ENCODE results near the gene MAGI3.

MAGI3 gene

GRCh38 chr1:113657126-113657525 lies 266.8 kb downstream of the MAGI3 start:
- Histone ChIP-seq H3K4me3 (ENCODE audit: low read length) (no peak overlapping the region), H4K8ac (ENCODE audit: low read depth, low read length) (no peak overlapping the region), H3K56ac (ENCODE audit: low read length) (no peak overlapping the region), H2BK120ac (ENCODE audit: low read depth, low read length) (no peak overlapping the region), H2BK15ac (replicated peaks; ENCODE audit: low read depth) (no peak overlapping the region), H2AK5ac (ENCODE audit: low read length) (no peak overlapping the region), H3K27ac (ENCODE audit: low read depth, low read length) (no peak overlapping the region), H3K4me2 (ENCODE audit: low read length) (no peak overlapping the region), H4K5ac (ENCODE audit: low read length) (no peak overlapping the region), H3K18ac (ENCODE audit: low read length) (no peak overlapping the region), H3K23ac (ENCODE audit: low read length) (no peak overlapping the region), H3K27me3 (ENCODE audit: insufficient read depth, low read length, poor library complexity) (no peaks in the 10 kb centered on the region), H2BK5ac (ENCODE audit: low read length) (no peak overlapping the region), H3K4ac (ENCODE audit: low read depth, low read length) (no peak overlapping the region), H3K9ac (ENCODE audit: low read length) (no peak overlapping the region), H3K36me3 (ENCODE audit: control insufficient read depth, insufficient read depth, low read length) (no peaks in the 10 kb centered on the region), H3K4me1 (ENCODE audit: control insufficient read depth, low read depth, low read length) (no peaks in the 10 kb centered on the region), H3K79me2 (ENCODE audit: control insufficient read depth, insufficient read depth, low read length) (no peaks in the 10 kb centered on the region), H3K79me1 (ENCODE audit: low read length) (no peaks in the 10 kb centered on the region)
- no peak for DNase-seq
- no CpG with 5 or more reads among the region's 3 CpGs for WGBS (ENCODE audit: extremely low coverage, insufficient coverage, low lambda C conversion rate)

- Histone ChIP-seq H3K79me1 (ENCODE audit: low read length) (no peaks in the 10 kb centered on the region), H3K18ac (ENCODE audit: low read length) (no peak overlapping the region), H2BK5ac (ENCODE audit: low read length) (no peak overlapping the region), H4K8ac (ENCODE audit: low read depth, low read length) (no peak overlapping the region), H3K27me3 (ENCODE audit: insufficient read depth, low read length, poor library complexity) (no peaks in the 10 kb centered on the region), H3K4me3 (ENCODE audit: low read length) (no peak overlapping the region), H3K23ac (ENCODE audit: low read length) (no peak overlapping the region), H2BK120ac (ENCODE audit: low read depth, low read length) (no peak overlapping the region), H2BK15ac (replicated peaks; ENCODE audit: low read depth) (no peak overlapping the region), H3K27ac (ENCODE audit: low read depth, low read length) (no peak overlapping the region), H3K4me2 (ENCODE audit: low read length) (no peak overlapping the region), H2AK5ac (ENCODE audit: low read length) (no peak overlapping the region), H3K9ac (ENCODE audit: low read length) (no peak overlapping the region), H3K56ac (ENCODE audit: low read length) (no peak overlapping the region), H3K4ac (ENCODE audit: low read depth, low read length) (no peak overlapping the region), H4K5ac (ENCODE audit: low read length) (no peak overlapping the region), H3K4me1 (ENCODE audit: control insufficient read depth, low read depth, low read length) (no peaks in the 10 kb centered on the region), H3K79me2 (ENCODE audit: control insufficient read depth, insufficient read depth, low read length) (no peaks in the 10 kb centered on the region), H3K36me3 (ENCODE audit: control insufficient read depth, insufficient read depth, low read length) (no peaks in the 10 kb centered on the region)
- WGBS (ENCODE audit: extremely low coverage, insufficient coverage, low lambda C conversion rate) = no CpG with 5 or more reads among the region's 3 CpGs
- DNase-seq = no peak
Measured at GRCh38 chr1:113657556-113658063, 267.3 kb downstream of the MAGI3 start.

GRCh38 chr1:113659035-113659434 lies 268.7 kb downstream of the MAGI3 start:
- Histone ChIP-seq H3K79me2 (ENCODE audit: control insufficient read depth, insufficient read depth, low read length) (no peaks in the 10 kb centered on the region), H3K27me3 (ENCODE audit: insufficient read depth, low read length, poor library complexity) (no peaks in the 10 kb centered on the region), H4K8ac (ENCODE audit: low read depth, low read length) (no peak overlapping the region), H3K4me2 (ENCODE audit: low read length) (no peak overlapping the region), H3K56ac (ENCODE audit: low read length) (no peak overlapping the region), H4K5ac (ENCODE audit: low read length) (no peak overlapping the region), H2BK120ac (ENCODE audit: low read depth, low read length) (no peak overlapping the region), H3K36me3 (ENCODE audit: control insufficient read depth, insufficient read depth, low read length) (no peaks in the 10 kb centered on the region), H2BK5ac (ENCODE audit: low read length) (no peak overlapping the region), H3K79me1 (ENCODE audit: low read length) (no peaks in the 10 kb centered on the region), H3K4me1 (ENCODE audit: control insufficient read depth, low read depth, low read length) (no peaks in the 10 kb centered on the region), H2BK15ac (replicated peaks; ENCODE audit: low read depth) (no peak overlapping the region), H3K27ac (ENCODE audit: low read depth, low read length) (no peak overlapping the region), H2AK5ac (ENCODE audit: low read length) (no peak overlapping the region), H3K4ac (ENCODE audit: low read depth, low read length) (no peak overlapping the region), H3K18ac (ENCODE audit: low read length) (no peak overlapping the region), H3K23ac (ENCODE audit: low read length) (no peak overlapping the region), H3K9ac (ENCODE audit: low read length) (no peak overlapping the region), H3K4me3 (ENCODE audit: low read length) (no peak overlapping the region)
- WGBS (ENCODE audit: extremely low coverage, insufficient coverage, low lambda C conversion rate) = no CpG with 5 or more reads among the region's 9 CpGs
- DNase-seq = no peak

GRCh38 chr1:113659556-113659955 lies 269.2 kb downstream of the MAGI3 start:
- H3K4me2 ChIP-seq (ENCODE audit: low read length) = no peak overlapping the region
- no peak overlapping the region for H3K9ac ChIP-seq (ENCODE audit: low read length)
- H3K79me1 ChIP-seq (ENCODE audit: low read length) = no peaks in the 10 kb centered on the region
- H3K23ac ChIP-seq (ENCODE audit: low read length) = no peak overlapping the region
- no CpG with 5 or more reads among the region's 4 CpGs for WGBS (ENCODE audit: extremely low coverage, insufficient coverage, low lambda C conversion rate)
- H3K4me3 ChIP-seq (ENCODE audit: low read length) = no peak overlapping the region
- H3K36me3 ChIP-seq (ENCODE audit: control insufficient read depth, insufficient read depth, low read length) = no peaks in the 10 kb centered on the region
- H3K4me1 ChIP-seq (ENCODE audit: control insufficient read depth, low read depth, low read length) = no peaks in the 10 kb centered on the region
- H2BK15ac ChIP-seq (replicated peaks; ENCODE audit: low read depth) = no peak overlapping the region
- no peaks in the 10 kb centered on the region for H3K27me3 ChIP-seq (ENCODE audit: insufficient read depth, low read length, poor library complexity)
- no peak overlapping the region for H3K4ac ChIP-seq (ENCODE audit: low read depth, low read length)
- H2BK5ac ChIP-seq (ENCODE audit: low read length) = no peak overlapping the region
- no peak for DNase-seq
- no peak overlapping the region for H2BK120ac ChIP-seq (ENCODE audit: low read depth, low read length)
- H4K8ac ChIP-seq (ENCODE audit: low read depth, low read length) = no peak overlapping the region
- no peak overlapping the region for H2AK5ac ChIP-seq (ENCODE audit: low read length)
- no peak overlapping the region for H3K18ac ChIP-seq (ENCODE audit: low read length)
- H3K79me2 ChIP-seq (ENCODE audit: control insufficient read depth, insufficient read depth, low read length) = no peaks in the 10 kb centered on the region
- H3K56ac ChIP-seq (ENCODE audit: low read length) = no peak overlapping the region
- H3K27ac ChIP-seq (ENCODE audit: low read depth, low read length) = no peak overlapping the region
- no peak overlapping the region for H4K5ac ChIP-seq (ENCODE audit: low read length)

- no CpG with 5 or more reads among the region's 3 CpGs for WGBS (ENCODE audit: extremely low coverage, insufficient coverage, low lambda C conversion rate)
- H3K27ac ChIP-seq (ENCODE audit: low read depth, low read length) = no peak overlapping the region
- H3K36me3 ChIP-seq (ENCODE audit: control insufficient read depth, insufficient read depth, low read length) = no peaks in the 10 kb centered on the region
- no peak overlapping the region for H2BK15ac ChIP-seq (replicated peaks; ENCODE audit: low read depth)
- no peaks in the 10 kb centered on the region for H3K79me1 ChIP-seq (ENCODE audit: low read length)
- no peaks in the 10 kb centered on the region for H3K79me2 ChIP-seq (ENCODE audit: control insufficient read depth, insufficient read depth, low read length)
- H2AK5ac ChIP-seq (ENCODE audit: low read length) = no peak overlapping the region
- H3K4me2 ChIP-seq (ENCODE audit: low read length) = no peak overlapping the region
- H3K56ac ChIP-seq (ENCODE audit: low read length) = no peak overlapping the region
- DNase-seq = no peak
- no peak overlapping the region for H3K4ac ChIP-seq (ENCODE audit: low read depth, low read length)
- H3K4me1 ChIP-seq (ENCODE audit: control insufficient read depth, low read depth, low read length) = no peaks in the 10 kb centered on the region
- H3K4me3 ChIP-seq (ENCODE audit: low read length) = no peak overlapping the region
- H2BK120ac ChIP-seq (ENCODE audit: low read depth, low read length) = no peak overlapping the region
- no peaks in the 10 kb centered on the region for H3K27me3 ChIP-seq (ENCODE audit: insufficient read depth, low read length, poor library complexity)
- no peak overlapping the region for H2BK5ac ChIP-seq (ENCODE audit: low read length)
- no peak overlapping the region for H4K8ac ChIP-seq (ENCODE audit: low read depth, low read length)
- H3K9ac ChIP-seq (ENCODE audit: low read length) = no peak overlapping the region
- H3K23ac ChIP-seq (ENCODE audit: low read length) = no peak overlapping the region
- no peak overlapping the region for H4K5ac ChIP-seq (ENCODE audit: low read length)
- H3K18ac ChIP-seq (ENCODE audit: low read length) = no peak overlapping the region
Measured at GRCh38 chr1:113660088-113660487, 269.8 kb downstream of the MAGI3 start.

GRCh38 chr1:113662101-113662500 lies 271.8 kb downstream of the MAGI3 start:
- Histone ChIP-seq H2BK120ac (ENCODE audit: low read depth, low read length) (no peak overlapping the region), H3K79me1 (ENCODE audit: low read length) (no peaks in the 10 kb centered on the region), H3K23ac (ENCODE audit: low read length) (no peak overlapping the region), H3K4ac (ENCODE audit: low read depth, low read length) (no peak overlapping the region), H3K79me2 (ENCODE audit: control insufficient read depth, insufficient read depth, low read length) (no peaks in the 10 kb centered on the region), H3K56ac (ENCODE audit: low read length) (no peak overlapping the region), H4K5ac (ENCODE audit: low read length) (no peak overlapping the region), H2BK15ac (replicated peaks; ENCODE audit: low read depth) (no peak overlapping the region), H4K8ac (ENCODE audit: low read depth, low read length) (no peak overlapping the region), H3K27me3 (ENCODE audit: insufficient read depth, low read length, poor library complexity) (no peaks in the 10 kb centered on the region), H3K4me3 (ENCODE audit: low read length) (no peak overlapping the region), H3K9ac (ENCODE audit: low read length) (no peak overlapping the region), H3K4me1 (ENCODE audit: control insufficient read depth, low read depth, low read length) (no peaks in the 10 kb centered on the region), H3K4me2 (ENCODE audit: low read length) (no peak overlapping the region), H3K27ac (ENCODE audit: low read depth, low read length) (no peak overlapping the region), H2BK5ac (ENCODE audit: low read length) (no peak overlapping the region), H3K18ac (ENCODE audit: low read length) (no peak overlapping the region), H2AK5ac (ENCODE audit: low read length) (no peak overlapping the region), H3K36me3 (ENCODE audit: control insufficient read depth, insufficient read depth, low read length) (no peaks in the 10 kb centered on the region)
- WGBS (ENCODE audit: extremely low coverage, insufficient coverage, low lambda C conversion rate) = no CpG with 5 or more reads among the region's 1 CpG
- DNase-seq = no peak

Data from mesendoderm (in vitro differentiated cells).